ENCODE data around the gene FBXL16. TPM values are rescaled to one million over a fixed set of nuclear protein-coding genes. Genes with fewer than 3 reads are reported as not detected.
A peak's percentile ranks its signal among the peaks of the same experiment; 100 is the strongest.

The FBXL16 gene
- total and polyA plus RNA-seq, 9 of the 15 experiments (the other 6 are each of a cell fraction or from before 2014, with no cell fraction given), result 0.21 to 8.2 (median 1.7) TPM

GRCh38 chr16:667780-668518 lies 37.7 kb downstream of the FBXL16 start, which contains the start of gene RHOT2 (continued):
- TF ChIP-seq MXD1 (CRISPR knock-in tag; IDR thresholded peaks at IDR 0.05; ENCODE audit: borderline replicate concordance, poor library complexity, severe bottlenecking) (no peak), JUNB (CRISPR knock-in tag; conservative IDR thresholded peaks at IDR 0.05) (no peak), E2F5 (CRISPR knock-in tag; IDR thresholded peaks at IDR 0.05) (no peak), MEIS2 (IDR thresholded peaks at IDR 0.05; ENCODE audit: partially characterized antibody) (peak; percentile 56), ZNF77 (CRISPR knock-in tag; IDR thresholded peaks at IDR 0.05) (no peak), ZBTB40 (IDR thresholded peaks at IDR 0.05) (peak; percentile 97), ZBTB40 (CRISPR knock-in tag; IDR thresholded peaks at IDR 0.05) (no peak), ETV1 (tag; conservative IDR thresholded peaks at IDR 0.05; ENCODE audit: low read depth) (0 out of 2 replicates have a peak, but pooled peaks have one; percentile 38), ZNF263 (CRISPR knock-in tag; IDR thresholded peaks at IDR 0.05; ENCODE audit: borderline replicate concordance) (peak; percentile 45; the same call in 1 of the 2 replicates), TAF1 (IDR thresholded peaks at IDR 0.05; ENCODE audit: control insufficient read depth, extremely low read depth, insufficient read depth, low read length, severe bottlenecking) (peak; percentile 87), ZNF324 (CRISPR knock-in tag; IDR thresholded peaks at IDR 0.05) (no peak), SMAD2 (IDR thresholded peaks at IDR 0.05; ENCODE audit: low read depth, low read length) (no peak), PTTG1 (tag; IDR thresholded peaks at IDR 0.05; ENCODE audit: low read depth) (no peak), NONO (IDR thresholded peaks at IDR 0.05; ENCODE audit: low read depth in 2 of 2, low read length in 1 of 2) (peak in 1 of 2 experiments; percentile 95; a peak in 2 of 4 replicates), CBFB (CRISPR knock-in tag; IDR thresholded peaks at IDR 0.05) (no peak), THRAP3 (IDR thresholded peaks at IDR 0.05; ENCODE audit: borderline replicate concordance) (no peak)

All from K562 (cell line).